Measurements from ENCODE around the gene DAB2IP.

Gene DAB2IP

DNA sequence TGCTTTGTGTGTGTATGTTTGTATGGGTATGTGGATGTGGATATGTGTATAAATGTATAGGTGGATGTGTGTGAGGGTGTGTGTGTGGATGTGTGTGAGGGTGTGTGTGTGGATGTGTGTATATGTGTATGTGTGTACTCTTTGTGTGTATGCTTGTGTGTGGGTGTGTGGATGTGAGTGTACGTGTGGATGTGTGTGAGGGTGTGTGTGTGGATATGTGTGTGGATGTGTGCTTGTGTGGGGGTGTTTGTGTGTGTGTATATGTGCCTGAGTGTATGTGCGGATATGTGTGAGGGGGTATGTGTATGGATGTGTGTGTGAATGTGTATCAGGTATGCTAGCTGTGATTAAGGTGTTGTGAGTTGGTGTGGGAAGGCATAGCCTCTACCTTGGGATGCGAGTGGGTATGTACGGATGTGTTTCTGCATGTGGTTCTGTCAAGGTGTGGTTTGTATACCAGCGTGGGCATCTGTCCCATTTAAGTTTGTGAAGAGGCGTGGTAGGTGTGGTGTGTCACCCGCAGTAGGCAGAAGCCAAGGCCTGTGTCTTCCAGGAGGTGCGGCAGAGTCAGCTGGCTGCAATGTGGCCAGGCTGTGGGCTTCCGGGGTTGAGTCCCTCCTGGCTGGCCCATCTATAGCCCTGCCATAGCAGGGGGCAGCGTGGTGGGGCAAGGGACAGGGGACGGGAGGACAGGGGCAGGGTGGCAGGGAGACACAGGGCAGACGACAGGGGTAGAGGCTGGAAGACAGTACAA is 155.8 kb downstream of the DAB2IP start:
- Histone ChIP-seq H3K27ac (ENCODE audit: poor library complexity, severe bottlenecking) (no peak overlapping the region), H3K4me1 (ENCODE audit: insufficient read depth, poor library complexity, severe bottlenecking) (no peaks in the 10 kb centered on the region), H3K36me3 (ENCODE audit: low read depth) (no peaks in the 10 kb centered on the region), H3K9me3 (ENCODE audit: severe bottlenecking) (no peaks in the 10 kb centered on the region), H3K27me3 (ENCODE audit: insufficient read depth, poor library complexity, severe bottlenecking) (no peaks in the 10 kb centered on the region), H3K4me3 (ENCODE audit: severe bottlenecking) (no peak overlapping the region)
- TF ChIP-seq, protein P1, sequence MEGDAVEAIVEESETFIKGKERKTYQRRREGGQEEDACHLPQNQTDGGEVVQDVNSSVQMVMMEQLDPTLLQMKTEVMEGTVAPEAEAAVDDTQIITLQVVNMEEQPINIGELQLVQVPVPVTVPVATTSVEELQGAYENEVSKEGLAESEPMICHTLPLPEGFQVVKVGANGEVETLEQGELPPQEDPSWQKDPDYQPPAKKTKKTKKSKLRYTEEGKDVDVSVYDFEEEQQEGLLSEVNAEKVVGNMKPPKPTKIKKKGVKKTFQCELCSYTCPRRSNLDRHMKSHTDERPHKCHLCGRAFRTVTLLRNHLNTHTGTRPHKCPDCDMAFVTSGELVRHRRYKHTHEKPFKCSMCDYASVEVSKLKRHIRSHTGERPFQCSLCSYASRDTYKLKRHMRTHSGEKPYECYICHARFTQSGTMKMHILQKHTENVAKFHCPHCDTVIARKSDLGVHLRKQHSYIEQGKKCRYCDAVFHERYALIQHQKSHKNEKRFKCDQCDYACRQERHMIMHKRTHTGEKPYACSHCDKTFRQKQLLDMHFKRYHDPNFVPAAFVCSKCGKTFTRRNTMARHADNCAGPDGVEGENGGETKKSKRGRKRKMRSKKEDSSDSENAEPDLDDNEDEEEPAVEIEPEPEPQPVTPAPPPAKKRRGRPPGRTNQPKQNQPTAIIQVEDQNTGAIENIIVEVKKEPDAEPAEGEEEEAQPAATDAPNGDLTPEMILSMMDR (IDR thresholded peaks at IDR 0.05; ENCODE audit: poor library complexity, severe bottlenecking) = no peak
- DNase-seq (ENCODE audit: low spot score) (no peak), ATAC-seq (ENCODE audit: low read depth) (peak; percentile 23; the same call in 1 of the 3 replicates)

DNA sequence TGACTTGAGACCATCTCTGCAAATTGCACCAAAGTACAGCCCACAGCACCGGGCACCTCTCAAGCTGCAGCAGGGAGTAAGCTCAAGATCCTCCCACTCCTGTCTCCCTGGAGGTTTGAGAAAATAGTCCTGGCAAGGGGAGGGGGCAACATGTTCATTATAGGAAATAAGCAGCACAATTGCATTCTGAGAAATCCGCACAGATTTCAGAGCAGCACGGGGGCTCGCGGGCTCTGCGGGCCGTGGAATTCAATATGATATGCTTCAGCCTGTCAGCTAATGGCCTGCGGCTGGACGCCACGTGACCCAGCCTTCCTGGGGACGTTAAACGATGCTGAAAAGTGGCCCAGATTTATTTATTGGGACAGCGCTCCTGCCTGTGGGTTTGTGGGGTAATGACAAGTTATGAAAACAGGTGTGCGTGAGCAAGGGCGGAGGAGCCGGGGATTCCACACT is 156.4 kb downstream of the DAB2IP start:
- Histone ChIP-seq H3K36me3 (ENCODE audit: low read depth) (no peaks in the 10 kb centered on the region), H3K27me3 (ENCODE audit: insufficient read depth, poor library complexity, severe bottlenecking) (no peaks in the 10 kb centered on the region), H3K4me3 (ENCODE audit: severe bottlenecking) (no peak overlapping the region), H3K4me1 (ENCODE audit: insufficient read depth, poor library complexity, severe bottlenecking) (no peaks in the 10 kb centered on the region), H3K9me3 (ENCODE audit: severe bottlenecking) (no peaks in the 10 kb centered on the region), H3K27ac (ENCODE audit: poor library complexity, severe bottlenecking) (no peak overlapping the region)
- DNase-seq (ENCODE audit: low spot score) = no peak
- ATAC-seq (ENCODE audit: low read depth) = no peak
- TF ChIP-seq, protein P1 (IDR thresholded peaks at IDR 0.05; ENCODE audit: poor library complexity, severe bottlenecking) = peak; percentile 9

DNA sequence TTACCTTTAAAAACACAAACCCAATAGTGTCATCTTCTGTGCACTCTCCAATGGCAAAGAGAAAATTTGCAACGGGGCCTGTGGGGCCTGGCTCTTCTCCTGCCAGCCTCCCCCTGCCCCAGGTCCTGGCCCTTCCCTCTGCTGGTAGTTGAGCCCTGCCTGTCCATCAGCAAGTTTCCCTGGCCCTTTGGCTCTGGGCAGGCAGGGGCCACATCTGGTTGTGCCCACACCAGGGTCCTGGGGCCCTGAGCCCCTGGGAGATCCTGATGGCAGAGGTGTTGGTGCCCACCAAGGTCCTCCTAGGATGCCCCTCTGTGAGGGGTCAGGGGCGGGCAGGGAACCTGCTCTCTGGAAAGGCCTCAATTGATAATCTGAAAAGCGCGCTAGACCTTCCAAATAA is 157.3 kb downstream of the DAB2IP start:
- Histone ChIP-seq H3K36me3 (ENCODE audit: low read depth) (no peaks in the 10 kb centered on the region), H3K27me3 (ENCODE audit: insufficient read depth, poor library complexity, severe bottlenecking) (no peaks in the 10 kb centered on the region), H3K27ac (ENCODE audit: poor library complexity, severe bottlenecking) (no peak overlapping the region), H3K9me3 (ENCODE audit: severe bottlenecking) (no peaks in the 10 kb centered on the region), H3K4me1 (ENCODE audit: insufficient read depth, poor library complexity, severe bottlenecking) (no peaks in the 10 kb centered on the region), H3K4me3 (ENCODE audit: severe bottlenecking) (no peak overlapping the region)
- no peak for DNase-seq (ENCODE audit: low spot score)
- TF ChIP-seq, protein P1 (IDR thresholded peaks at IDR 0.05; ENCODE audit: poor library complexity, severe bottlenecking) = no peak
- no peak for ATAC-seq (ENCODE audit: low read depth)

DNA sequence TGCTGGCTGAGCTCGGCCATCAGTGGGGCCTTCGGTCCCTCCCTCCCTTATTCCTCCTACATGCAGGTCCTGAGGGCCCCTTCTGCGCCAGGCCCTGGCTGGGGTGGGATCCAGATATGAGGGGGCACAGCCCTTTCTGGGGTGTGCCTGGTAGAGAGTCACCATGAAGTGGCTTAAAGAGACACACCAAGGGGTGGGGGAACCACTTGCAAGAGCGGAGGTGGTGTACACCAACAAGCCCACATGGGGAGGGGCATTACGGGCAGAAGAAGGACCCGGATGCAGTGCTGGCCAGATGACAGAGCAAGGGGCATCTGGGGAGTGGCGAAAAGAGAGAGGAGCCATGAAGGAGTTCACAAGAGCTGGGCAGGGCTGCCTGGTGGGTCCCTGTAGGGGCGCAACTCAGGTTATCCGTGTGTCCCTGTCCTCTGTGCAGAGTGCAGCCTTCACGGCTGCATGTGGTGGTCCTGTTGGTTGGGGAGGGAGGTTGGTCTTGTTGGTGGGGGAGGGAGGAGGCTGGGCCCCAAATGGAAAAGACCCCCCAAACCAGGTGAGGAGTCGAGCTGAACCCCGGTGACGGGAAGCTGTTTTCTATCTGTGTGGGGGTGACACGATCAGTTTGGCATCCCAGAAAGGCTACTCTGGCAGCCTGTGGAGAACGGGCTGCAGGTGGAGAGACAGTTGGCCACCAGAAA is 158.1 kb downstream of the DAB2IP start:
- Histone ChIP-seq H3K27ac (ENCODE audit: poor library complexity, severe bottlenecking) (no peak overlapping the region), H3K4me1 (ENCODE audit: insufficient read depth, poor library complexity, severe bottlenecking) (no peaks in the 10 kb centered on the region), H3K36me3 (ENCODE audit: low read depth) (no peaks in the 10 kb centered on the region), H3K4me3 (ENCODE audit: severe bottlenecking) (no peak overlapping the region), H3K9me3 (ENCODE audit: severe bottlenecking) (no peaks in the 10 kb centered on the region), H3K27me3 (ENCODE audit: insufficient read depth, poor library complexity, severe bottlenecking) (no peaks in the 10 kb centered on the region)
- ATAC-seq (ENCODE audit: low read depth) (no peak), DNase-seq (ENCODE audit: low spot score) (no peak)
- TF ChIP-seq, protein P1 (IDR thresholded peaks at IDR 0.05; ENCODE audit: poor library complexity, severe bottlenecking) = no peak

DNA sequence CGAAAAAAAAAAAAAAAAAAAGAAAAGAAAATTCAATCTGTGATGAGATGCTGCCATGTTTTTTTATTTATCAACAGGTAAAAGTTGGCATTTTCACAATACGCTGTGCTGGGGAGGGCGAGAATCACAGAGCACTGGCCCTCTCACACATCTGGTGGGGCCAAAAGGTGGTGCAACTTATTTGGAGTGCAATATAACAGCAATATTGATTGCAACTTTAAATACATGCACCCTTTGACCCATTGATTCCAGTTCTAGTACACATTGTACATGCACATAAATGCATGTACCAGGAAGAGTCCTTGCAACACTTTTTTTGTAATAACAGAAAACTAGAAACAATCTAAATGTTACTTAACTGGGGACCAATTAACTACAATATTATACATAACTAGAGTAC is 159.1 kb downstream of the DAB2IP start:
- ATAC-seq (ENCODE audit: low read depth) = no peak
- H3K9me3 ChIP-seq (ENCODE audit: severe bottlenecking) = no peaks in the 10 kb centered on the region
- H3K4me1 ChIP-seq (ENCODE audit: insufficient read depth, poor library complexity, severe bottlenecking) = no peaks in the 10 kb centered on the region
- no peak overlapping the region for H3K27ac ChIP-seq (ENCODE audit: poor library complexity, severe bottlenecking)
- DNase-seq (ENCODE audit: low spot score) = no peak
- TF ChIP-seq, protein P1 (IDR thresholded peaks at IDR 0.05; ENCODE audit: poor library complexity, severe bottlenecking) = no peak
- no peak overlapping the region for H3K4me3 ChIP-seq (ENCODE audit: severe bottlenecking)
- H3K36me3 ChIP-seq (ENCODE audit: low read depth) = no peaks in the 10 kb centered on the region
- no peaks in the 10 kb centered on the region for H3K27me3 ChIP-seq (ENCODE audit: insufficient read depth, poor library complexity, severe bottlenecking)
